ENCODE results near the gene DDX60.

DNA sequence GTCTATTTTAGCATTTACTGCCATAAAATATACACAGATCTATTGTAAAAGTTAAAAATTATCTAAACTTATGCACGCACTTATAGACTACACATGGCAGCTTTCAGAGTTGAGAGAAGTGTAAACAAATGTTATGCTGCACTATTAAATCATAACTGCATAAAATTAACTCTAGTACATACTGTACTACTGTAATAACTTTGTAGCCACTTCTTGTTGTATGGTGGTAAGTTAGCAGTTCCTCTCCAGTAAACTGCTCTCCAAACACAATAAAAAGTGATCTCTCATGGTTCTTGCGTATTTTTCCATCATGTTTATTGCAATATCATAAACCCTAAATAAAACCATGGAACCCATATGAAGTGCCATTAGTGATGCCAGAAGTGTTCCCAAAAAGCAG, 9.6 kb downstream of the DDX60 start:
- no peak for TF ChIP-seq POLR2AphosphoS5 (IDR thresholded peaks at IDR 0.05; ENCODE audit: low read depth, low read length)
- no peak for TF ChIP-seq TAF1 (IDR thresholded peaks at IDR 0.05; ENCODE audit: borderline replicate concordance, insufficient read depth, low read length)
- TF ChIP-seq, protein P1, sequence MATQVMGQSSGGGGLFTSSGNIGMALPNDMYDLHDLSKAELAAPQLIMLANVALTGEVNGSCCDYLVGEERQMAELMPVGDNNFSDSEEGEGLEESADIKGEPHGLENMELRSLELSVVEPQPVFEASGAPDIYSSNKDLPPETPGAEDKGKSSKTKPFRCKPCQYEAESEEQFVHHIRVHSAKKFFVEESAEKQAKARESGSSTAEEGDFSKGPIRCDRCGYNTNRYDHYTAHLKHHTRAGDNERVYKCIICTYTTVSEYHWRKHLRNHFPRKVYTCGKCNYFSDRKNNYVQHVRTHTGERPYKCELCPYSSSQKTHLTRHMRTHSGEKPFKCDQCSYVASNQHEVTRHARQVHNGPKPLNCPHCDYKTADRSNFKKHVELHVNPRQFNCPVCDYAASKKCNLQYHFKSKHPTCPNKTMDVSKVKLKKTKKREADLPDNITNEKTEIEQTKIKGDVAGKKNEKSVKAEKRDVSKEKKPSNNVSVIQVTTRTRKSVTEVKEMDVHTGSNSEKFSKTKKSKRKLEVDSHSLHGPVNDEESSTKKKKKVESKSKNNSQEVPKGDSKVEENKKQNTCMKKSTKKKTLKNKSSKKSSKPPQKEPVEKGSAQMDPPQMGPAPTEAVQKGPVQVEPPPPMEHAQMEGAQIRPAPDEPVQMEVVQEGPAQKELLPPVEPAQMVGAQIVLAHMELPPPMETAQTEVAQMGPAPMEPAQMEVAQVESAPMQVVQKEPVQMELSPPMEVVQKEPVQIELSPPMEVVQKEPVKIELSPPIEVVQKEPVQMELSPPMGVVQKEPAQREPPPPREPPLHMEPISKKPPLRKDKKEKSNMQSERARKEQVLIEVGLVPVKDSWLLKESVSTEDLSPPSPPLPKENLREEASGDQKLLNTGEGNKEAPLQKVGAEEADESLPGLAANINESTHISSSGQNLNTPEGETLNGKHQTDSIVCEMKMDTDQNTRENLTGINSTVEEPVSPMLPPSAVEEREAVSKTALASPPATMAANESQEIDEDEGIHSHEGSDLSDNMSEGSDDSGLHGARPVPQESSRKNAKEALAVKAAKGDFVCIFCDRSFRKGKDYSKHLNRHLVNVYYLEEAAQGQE (IDR thresholded peaks at IDR 0.05; ENCODE audit: insufficient read depth in 1 of 2, low read depth in 2 of 2, low read length in 2 of 2) = no peak
- TF ChIP-seq FOXP2 (optimal IDR thresholded peaks at IDR 0.05; ENCODE audit: borderline replicate concordance, extremely low read depth, extremely low read length, insufficient read depth) = no peak

Data from PFSK-1 (cell line).